Activated CD4-positive, alpha-beta T cell treated with anti-CD3 and anti-CD28 coated beads for 36 hours (primary cell): Measurements from ENCODE around the gene TCTN1. TPM values are rescaled to one million over a fixed set of nuclear protein-coding genes. Genes with fewer than 3 reads are reported as not detected.
"Not testable (repeated sequence)": the region's sequence is repeated elsewhere in the genome, so short reads cannot be mapped to it uniquely, and the experiment has no call there.

Source experiments
- ATAC-seq: fragments of 200-7000 bp; cut with Tn5 transposase; one replicate; pipeline ENCODE4 v1.10.0; 2021; ENCODE audit warnings: mild to moderate bottlenecking, moderate library complexity
- CTCF ChIA-PET: fragments of 350-600 bp; sonication (Branson Sonifier 250); formaldehyde crosslinking; loops from one replicate; lab custom pipeline; 2021; ENCODE audit warnings: antibody characterized with exemption; lab: Charles Lee
- POLR2A ChIA-PET: fragments of 350-600 bp; sonication (Branson Sonifier 250); formaldehyde crosslinking; loops from one replicate; lab custom pipeline; 2021; ENCODE audit warnings: antibody characterized with exemption, inconsistent platforms; lab: Charles Lee
- DNase-seq: peaks from one replicate; pipeline ENCODE4 v3.0.0-alpha.2; 2020
- H3K27ac Mint-ChIP-seq: one replicate; pipeline ENCODE4 v1.8.0; 2021; ENCODE audit warnings: mixed read lengths
- H3K27me3 Mint-ChIP-seq: one replicate; pipeline ENCODE4 v1.8.0; 2021; ENCODE audit warnings: mixed read lengths
- H3K36me3 Mint-ChIP-seq: one replicate; pipeline ENCODE4 v1.8.0; 2021; ENCODE audit warnings: low read depth, mixed read lengths
- H3K4me1 Mint-ChIP-seq: one replicate; pipeline ENCODE4 v1.8.0; 2021; ENCODE audit warnings: mixed read lengths
- H3K4me3 Mint-ChIP-seq: one replicate; pipeline ENCODE4 v1.8.0; 2021; ENCODE audit warnings: mild to moderate bottlenecking, moderate library complexity, mixed read lengths
- H3K9me3 Mint-ChIP-seq: one replicate; pipeline ENCODE4 v1.8.0; 2021; ENCODE audit warnings: low read depth, mixed read lengths
- intact Hi-C, 2 experiments: fragments of 100-400 bp; cut with DNase I in 1 of 2; cut with micrococcal nuclease in 1 of 2; formaldehyde crosslinking; loops; one replicate each; pipeline versions ENCODE4 v1.14.2 to v1.15.1; 2022 to 2024; cut with DNase I, micrococcal nuclease
- total RNA-seq, 2 experiments: library from RNA; stranded (reverse); gene quantifications; one replicate each; pipeline ENCODE4 v1.2.3, GENCODE V29; 2021

The TCTN1 gene
- total RNA-seq, 2 experiments from 2014 or later, result 7.2 to 7.3 TPM

DNA sequence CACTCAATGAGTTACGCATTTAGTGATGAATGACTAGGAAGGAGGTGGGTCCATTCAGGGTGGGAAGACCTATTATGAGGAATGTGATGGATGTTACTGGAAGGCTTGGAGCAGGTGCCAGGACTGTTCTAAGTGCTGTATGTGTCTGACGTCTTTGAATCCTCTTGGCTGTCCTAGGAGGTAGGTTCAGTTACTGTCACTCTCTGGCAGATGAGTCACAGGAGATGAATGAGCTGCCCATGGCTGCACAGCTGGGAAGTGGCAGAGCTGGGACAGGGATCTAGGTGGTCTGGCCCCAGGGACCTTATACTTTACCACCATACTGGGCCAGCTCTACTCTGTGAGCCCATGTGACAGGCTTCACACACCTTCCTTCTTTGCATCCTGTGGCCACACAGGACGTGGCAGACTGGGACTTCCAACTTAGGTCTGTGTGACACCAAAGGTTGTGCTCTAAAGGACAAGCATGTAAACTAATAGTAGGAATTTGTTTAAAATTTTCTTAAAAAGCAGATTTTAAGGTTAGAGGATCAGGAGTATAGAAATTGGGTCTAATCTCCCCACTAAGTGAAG is 24.0 kb downstream of the TCTN1 start:
- intact Hi-C loops, result no loop called here
- POLR2A ChIA-PET, result no interaction called here
- no peak overlapping the region for H3K27ac Mint-ChIP-seq

GRCh38 chr12:110638796-110639195 is 24.9 kb downstream of the TCTN1 start:
- ChIA-PET CTCF (interaction anchor here (0.7 to 0.9 kb wide), 2 partner anchors 9 to 15 kb away, joined by 3 to 5 read pairs; no protein-coding TSS in a partner anchor), POLR2A (no interaction called here)
- H3K27me3 Mint-ChIP-seq, result no peaks in the 10 kb centered on the region
- no peak overlapping the region for H3K27ac Mint-ChIP-seq
- no peak overlapping the region for H3K4me3 Mint-ChIP-seq
- H3K36me3 Mint-ChIP-seq, result peaks cover 2% of the 10 kb centered on the region
- no peaks in the 10 kb centered on the region for H3K9me3 Mint-ChIP-seq
- intact Hi-C loops, result no loop called here
- DNase-seq (no peak), ATAC-seq (peak; percentile 66)
- H3K4me1 Mint-ChIP-seq, result peaks cover 30% of the 10 kb centered on the region

More for the DNA sequence above, 24.0 kb downstream of the TCTN1 start:
- Mint-ChIP-seq H3K9me3 (no peaks in the 10 kb centered on the region), H3K4me1 (peaks cover 24% of the 10 kb centered on the region), H3K36me3 (peaks cover 2% of the 10 kb centered on the region), H3K27me3 (no peaks in the 10 kb centered on the region), H3K4me3 (no peak overlapping the region)
- DNase-seq, result no peak
- CTCF ChIA-PET, result interaction anchor here (0.9 kb wide), 1 partner anchor 10 kb away, joined by 3 read pairs; no protein-coding TSS in a partner anchor
- no peak for ATAC-seq

DNA sequence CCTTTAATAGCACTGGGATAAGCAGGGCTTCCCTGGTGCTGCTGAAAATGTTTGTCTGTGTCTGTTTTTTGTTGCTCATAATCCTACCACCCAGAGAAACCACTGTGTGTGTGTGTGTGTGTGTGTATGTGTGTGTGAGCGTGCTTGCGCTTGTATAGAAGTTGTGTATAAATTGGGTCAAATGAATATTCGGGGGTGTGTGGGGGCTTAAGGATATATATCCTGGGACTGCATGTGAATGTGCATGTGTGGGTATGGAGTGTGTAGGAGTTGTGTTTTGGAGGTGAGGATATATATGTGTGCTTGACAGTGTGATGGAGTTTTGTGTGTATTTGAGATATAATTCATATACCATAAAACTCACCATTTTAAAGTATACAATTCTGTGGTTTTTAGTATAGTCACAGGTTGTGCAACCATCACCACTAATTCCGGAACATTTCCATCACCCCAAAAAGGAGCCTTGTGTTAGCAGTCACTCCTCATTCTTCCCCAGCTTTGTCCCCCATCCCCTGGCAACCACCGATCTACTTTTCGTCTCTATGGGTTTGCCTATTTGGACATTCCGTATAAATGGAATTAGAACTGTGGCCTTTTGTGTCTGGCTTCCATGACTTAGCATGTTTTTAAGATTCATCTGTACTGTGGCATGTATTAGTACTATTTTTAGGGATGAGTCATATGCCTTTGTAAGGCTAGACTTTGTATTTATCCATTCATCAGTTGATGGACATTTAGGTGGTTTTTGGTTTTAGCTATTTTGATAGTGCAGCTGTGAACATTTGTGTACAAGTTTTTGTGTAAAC is 25.6 kb downstream of the TCTN1 start:
- intact Hi-C loops, result loop anchor here in 1 of 2 experiments (10.0 kb wide), 1 partner anchor 55 kb away; no protein-coding TSS in a partner anchor
- H3K4me3 Mint-ChIP-seq, result no peak overlapping the region
- peaks cover 34% of the 10 kb centered on the region for H3K4me1 Mint-ChIP-seq
- no peak for ATAC-seq
- peaks cover 5% of the 10 kb centered on the region for H3K36me3 Mint-ChIP-seq
- ChIA-PET CTCF (interaction anchor here (0.7 kb wide), 1 partner anchor 14 kb away, joined by 5 read pairs; no protein-coding TSS in a partner anchor), POLR2A (no interaction called here)
- DNase-seq, result no peak
- H3K9me3 Mint-ChIP-seq, result no peaks in the 10 kb centered on the region
- H3K27ac Mint-ChIP-seq, result no peak overlapping the region
- no peaks in the 10 kb centered on the region for H3K27me3 Mint-ChIP-seq

GRCh38 chr12:110640275-110641025 is 26.5 kb downstream of the TCTN1 start:
- Mint-ChIP-seq H3K36me3 (peaks cover 5% of the 10 kb centered on the region), H3K27ac (no peak overlapping the region), H3K4me1 (peaks cover 28% of the 10 kb centered on the region), H3K27me3 (no peaks in the 10 kb centered on the region), H3K9me3 (no peaks in the 10 kb centered on the region), H3K4me3 (no peak overlapping the region)
- ATAC-seq, result no peak
- POLR2A ChIA-PET, result no interaction called here
- CTCF ChIA-PET, result no interaction called here
- intact Hi-C loops, result loop anchor here in 1 of 2 experiments (10.0 kb wide), 1 partner anchor 54 kb away; no protein-coding TSS in a partner anchor
- DNase-seq, result no peak

- ChIA-PET CTCF (no interaction called here), POLR2A (interaction anchor here (0.7 kb wide), 1 partner anchor 101 kb away, joined by 3 read pairs; no protein-coding TSS in a partner anchor)
Measured at GRCh38 chr12:110641521-110641920, 27.6 kb downstream of the TCTN1 start.

GRCh38 chr12:110647631-110648040 is 33.7 kb downstream of the TCTN1 start:
- intact Hi-C loops, result loop anchor here in 1 of 2 experiments (10.0 kb wide), 1 partner anchor 47 kb away; no protein-coding TSS in a partner anchor
- no peaks in the 10 kb centered on the region for H3K9me3 Mint-ChIP-seq
- peaks cover 34% of the 10 kb centered on the region for H3K4me1 Mint-ChIP-seq
- H3K4me3 Mint-ChIP-seq, result no peak overlapping the region
- ATAC-seq (peak; percentile 91), DNase-seq (peak; percentile 33)
- peaks cover 12% of the 10 kb centered on the region for H3K36me3 Mint-ChIP-seq
- no peaks in the 10 kb centered on the region for H3K27me3 Mint-ChIP-seq
- H3K27ac Mint-ChIP-seq, result peak overlapping the region; percentile 75
- ChIA-PET CTCF (interaction anchor here (1.2 kb wide), 1 partner anchor 9 kb away, joined by 3 read pairs; no protein-coding TSS in a partner anchor), POLR2A (no interaction called here)

More at GRCh38 chr12:110641521-110641920, 27.6 kb downstream of the TCTN1 start:
- H3K4me3 Mint-ChIP-seq, result no peak overlapping the region
- no peaks in the 10 kb centered on the region for H3K9me3 Mint-ChIP-seq
- H3K27me3 Mint-ChIP-seq, result no peaks in the 10 kb centered on the region
- H3K27ac Mint-ChIP-seq, result no peak overlapping the region
- peaks cover 21% of the 10 kb centered on the region for H3K4me1 Mint-ChIP-seq
- ATAC-seq (no peak), DNase-seq (no peak)
- intact Hi-C loops, result loop anchor here in 1 of 2 experiments (10.0 kb wide), 1 partner anchor 53 kb away; no protein-coding TSS in a partner anchor
- H3K36me3 Mint-ChIP-seq, result peaks cover 5% of the 10 kb centered on the region

- ChIA-PET CTCF (interaction anchor here (0.6 to 1.0 kb wide), 3 partner anchors 14 to 99 kb away, joined by 3 read pairs; no protein-coding TSS in a partner anchor), POLR2A (no interaction called here)
- Mint-ChIP-seq H3K4me3 (no peak overlapping the region), H3K4me1 (peaks cover 22% of the 10 kb centered on the region), H3K9me3 (no peaks in the 10 kb centered on the region), H3K27ac (no peak overlapping the region), H3K36me3 (peaks cover 16% of the 10 kb centered on the region), H3K27me3 (no peaks in the 10 kb centered on the region)
- ATAC-seq (no peak), DNase-seq (no peak)
- intact Hi-C loops, result loop anchor here in 1 of 2 experiments (10.0 kb wide), 1 partner anchor 45 kb away; no protein-coding TSS in a partner anchor
Measured at GRCh38 chr12:110649341-110649847, 35.5 kb downstream of the TCTN1 start.

DNA sequence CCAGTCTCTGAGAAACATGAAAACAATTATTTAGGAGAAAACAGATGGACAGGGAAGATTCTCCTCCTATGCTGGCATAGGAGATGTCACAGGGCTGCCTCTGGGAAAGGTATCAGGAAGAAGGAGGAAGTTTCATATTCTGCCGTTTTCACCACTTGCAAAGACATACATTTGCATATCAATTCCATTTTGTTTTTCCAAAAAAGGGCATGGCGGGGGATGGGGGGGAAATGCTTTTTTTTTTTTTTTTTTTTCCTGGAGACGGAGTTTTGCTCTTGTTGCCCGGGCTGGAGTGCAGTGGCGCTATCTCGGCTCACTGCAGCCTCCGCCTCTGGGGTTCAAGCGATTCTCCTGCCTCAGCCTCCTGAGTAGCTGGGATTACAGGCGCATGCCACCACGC is 40.3 kb downstream of the TCTN1 start:
- peaks cover 14% of the 10 kb centered on the region for H3K36me3 Mint-ChIP-seq
- H3K27me3 Mint-ChIP-seq, DNase-seq, ATAC-seq, intact Hi-C loops, H3K9me3 Mint-ChIP-seq, H3K4me3 Mint-ChIP-seq, H3K27ac Mint-ChIP-seq, POLR2A ChIA-PET, H3K4me1 Mint-ChIP-seq: not testable (repeated sequence)
- CTCF ChIA-PET, result interaction anchor here (0.7 to 1.3 kb wide), 2 partner anchors 15 to 108 kb away, joined by 3 to 5 read pairs; no protein-coding TSS in a partner anchor

- Mint-ChIP-seq H3K4me3 (no peak overlapping the region), H3K27ac (no peak overlapping the region), H3K27me3 (no peaks in the 10 kb centered on the region), H3K4me1 (peaks cover 2% of the 10 kb centered on the region), H3K9me3 (no peaks in the 10 kb centered on the region), H3K36me3 (peaks cover 9% of the 10 kb centered on the region)
- ATAC-seq (no peak), DNase-seq (no peak)
- ChIA-PET CTCF (no interaction called here), POLR2A (no interaction called here)
- intact Hi-C loops, result no loop called here
Measured at GRCh38 chr12:110656071-110656655, 42.2 kb downstream of the TCTN1 start.

DNA sequence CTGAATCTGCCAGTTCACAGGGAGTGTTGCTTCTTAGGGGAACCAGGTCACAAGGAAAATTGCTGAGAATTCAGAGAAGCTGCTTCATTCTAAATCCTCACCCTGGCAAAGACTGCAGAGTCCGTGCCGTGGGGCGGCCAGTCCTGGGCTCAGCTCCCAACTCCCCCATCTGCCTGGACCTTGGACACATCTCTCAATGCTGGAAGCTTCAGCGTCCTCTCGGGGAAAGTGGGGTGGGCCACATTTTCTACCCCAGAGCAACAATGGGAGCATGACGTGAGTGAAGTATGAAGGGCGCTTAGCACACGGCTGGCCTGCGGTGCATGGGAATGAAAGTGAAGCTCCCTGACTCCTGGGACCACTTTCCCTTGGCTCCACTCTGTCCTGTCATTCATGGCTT is 43.8 kb downstream of the TCTN1 start:
- DNase-seq (no peak), ATAC-seq (no peak)
- Mint-ChIP-seq H3K9me3 (no peaks in the 10 kb centered on the region), H3K27me3 (no peaks in the 10 kb centered on the region), H3K4me1 (peaks cover 15% of the 10 kb centered on the region), H3K27ac (no peak overlapping the region), H3K36me3 (peaks cover 9% of the 10 kb centered on the region), H3K4me3 (no peak overlapping the region)
- CTCF ChIA-PET, result interaction anchor here (1.0 kb wide), 1 partner anchor 22 kb away, joined by 3 read pairs; no protein-coding TSS in a partner anchor
- intact Hi-C loops, result no loop called here
- POLR2A ChIA-PET, result no interaction called here
